HPDE6-E6E7 (cell line): ENCODE measurements around the gene LAMC1.
"Not testable (repeated sequence)": the region's sequence is repeated elsewhere in the genome, so short reads cannot be mapped to it uniquely, and the experiment has no call there.

Source experiments
- DNase-seq: peaks from one replicate; pipeline ENCODE4 v3.0.0; 2011; ENCODE audit warnings: missing footprints; ENCODE audit errors: extremely low spot score

LAMC1 gene

DNA sequence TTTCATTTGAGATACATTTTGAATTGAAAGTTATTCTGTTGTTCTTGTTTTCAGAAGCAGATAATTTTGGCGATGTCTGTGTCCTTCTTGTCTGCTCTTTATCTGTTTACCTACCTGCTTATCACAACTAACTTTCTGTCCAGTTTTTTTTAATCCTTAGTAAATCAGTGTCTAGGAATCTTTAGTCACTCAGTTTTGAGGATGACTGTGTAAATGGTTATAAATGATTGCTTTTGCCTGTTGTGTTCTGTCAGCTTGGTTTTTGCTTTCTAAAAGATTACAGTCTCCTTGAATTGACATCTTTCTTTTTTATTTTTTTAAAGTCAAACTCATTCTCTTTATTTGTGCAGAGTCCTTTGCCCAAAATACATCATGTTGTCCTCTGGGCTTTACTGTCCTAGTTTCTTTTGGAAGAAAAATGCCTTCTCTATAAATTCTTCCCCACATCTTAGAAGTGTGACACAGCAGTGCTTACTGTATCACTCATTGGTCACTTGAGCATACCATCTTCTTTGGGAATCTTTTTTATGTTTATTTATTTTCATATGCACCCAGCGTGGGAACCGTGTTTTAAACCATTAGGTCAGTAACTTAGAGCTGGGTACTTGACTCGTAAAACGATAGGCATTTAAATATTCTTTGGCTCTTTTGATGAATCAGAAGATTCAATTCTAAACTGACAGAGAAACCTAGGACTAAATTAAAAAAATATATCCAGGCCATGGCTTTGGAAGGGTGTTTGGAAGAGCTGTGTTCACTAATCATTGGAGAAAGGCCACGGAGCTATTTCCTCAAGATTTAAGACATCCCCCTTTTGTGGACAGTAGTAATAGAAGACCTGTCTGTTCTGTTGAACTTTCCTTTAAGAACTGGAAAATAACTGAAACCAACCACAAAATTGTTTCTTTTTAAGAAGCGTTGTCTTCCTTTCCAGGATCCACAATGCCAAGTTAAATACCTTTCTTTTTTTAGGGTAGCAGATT lies 20.9 kb downstream of the LAMC1 start:
- no peak for DNase-seq

DNA sequence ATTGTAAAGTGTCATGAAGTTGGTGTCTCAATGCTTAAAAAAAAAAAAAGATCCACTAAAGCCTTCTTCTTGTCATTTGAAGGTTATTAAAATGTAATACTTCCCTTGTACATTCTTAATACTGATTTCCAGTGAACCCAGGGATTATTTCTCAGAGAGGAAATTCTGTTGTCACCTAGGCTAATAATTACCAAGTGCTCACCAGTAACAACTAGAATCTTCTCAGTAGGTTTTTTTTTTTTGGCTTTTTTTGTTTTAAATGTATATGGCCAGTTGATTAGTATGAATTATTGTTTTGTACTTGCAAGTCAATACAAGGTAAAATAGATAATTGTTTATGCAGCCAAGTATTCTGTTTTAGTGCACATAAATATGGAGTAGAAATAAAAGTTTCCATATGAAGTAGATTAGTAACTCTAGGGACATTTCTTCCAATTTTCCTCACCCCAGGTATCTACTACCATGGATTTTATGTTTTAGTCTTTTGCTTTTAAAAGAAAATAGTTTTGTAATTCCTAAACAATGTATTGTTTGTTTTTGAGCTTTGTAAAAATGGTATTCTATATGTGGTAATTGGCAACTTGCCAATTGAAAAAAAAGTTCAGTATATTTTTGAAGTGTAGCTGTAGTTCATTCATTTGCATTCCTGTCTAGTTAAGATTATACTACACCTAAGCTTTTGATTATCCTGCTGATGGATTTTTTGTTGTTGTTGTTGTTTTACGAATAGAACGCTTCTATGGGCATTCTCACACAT lies 21.9 kb downstream of the LAMC1 start:
- DNase-seq = no peak

DNA sequence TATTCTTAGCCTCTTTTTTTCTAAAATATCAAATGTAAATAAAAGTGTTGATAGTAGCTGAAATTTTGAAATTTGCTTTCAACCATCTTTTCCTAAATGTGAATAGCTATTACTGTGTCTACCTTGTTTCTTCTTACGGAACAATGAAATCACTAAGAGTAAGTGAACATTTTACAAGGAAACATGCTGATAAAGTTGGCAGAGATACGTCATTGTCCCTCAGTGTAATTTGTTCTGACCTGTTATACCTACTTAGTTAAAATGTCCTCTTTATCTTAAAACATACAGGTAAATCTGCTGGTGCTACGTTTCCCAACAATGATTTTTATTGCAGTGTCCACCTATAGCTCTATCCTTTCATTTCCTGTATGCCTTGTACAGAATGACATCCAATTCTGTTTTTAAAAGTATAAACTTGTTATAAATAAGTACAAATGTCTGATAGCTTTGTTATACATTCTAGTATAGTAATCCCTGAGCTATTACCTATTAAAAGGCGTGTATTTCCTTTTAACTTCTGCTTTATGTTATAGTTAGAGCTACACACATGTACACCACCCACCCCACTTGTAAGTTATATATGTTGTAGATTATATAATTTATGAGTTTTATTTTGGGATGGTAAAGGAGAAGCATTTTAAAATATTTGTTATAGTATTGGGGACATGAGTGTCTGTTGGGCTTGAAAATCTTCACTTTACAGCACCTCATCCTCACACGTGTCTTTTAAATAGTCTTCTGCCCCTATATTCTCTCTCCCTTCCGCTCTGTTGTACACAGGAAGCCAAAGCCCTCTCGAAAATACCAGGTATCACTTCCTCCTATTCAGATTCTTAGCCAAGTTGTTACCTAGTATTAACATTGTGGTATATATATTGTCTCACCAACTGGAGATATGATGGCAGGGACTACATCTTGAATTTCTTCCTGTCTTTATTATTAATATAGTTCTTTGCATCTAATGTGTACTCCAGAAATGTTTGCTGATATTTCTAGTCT lies 25.2 kb downstream of the LAMC1 start:
- DNase-seq = no peak

DNA sequence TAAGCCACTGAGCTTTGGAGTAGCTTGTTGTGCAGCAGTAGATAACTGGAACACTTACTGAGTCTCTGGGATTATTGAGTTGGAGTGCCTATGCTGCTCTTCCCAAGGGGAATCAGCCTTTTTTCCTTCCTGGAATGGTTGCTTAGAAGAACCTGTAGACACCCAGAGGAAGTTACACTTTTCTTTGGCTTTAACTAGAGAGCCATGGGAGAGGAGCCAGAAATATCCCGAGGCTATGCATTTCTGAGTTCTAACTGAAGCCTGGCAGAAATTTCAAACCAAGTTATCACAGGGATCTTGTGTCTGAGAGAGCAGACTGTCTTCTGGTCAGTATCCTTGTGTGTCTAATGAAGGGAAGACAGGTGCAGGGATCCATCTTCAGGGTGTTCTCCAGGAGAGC lies 28.3 kb downstream of the LAMC1 start:
- DNase-seq = no peak

DNA sequence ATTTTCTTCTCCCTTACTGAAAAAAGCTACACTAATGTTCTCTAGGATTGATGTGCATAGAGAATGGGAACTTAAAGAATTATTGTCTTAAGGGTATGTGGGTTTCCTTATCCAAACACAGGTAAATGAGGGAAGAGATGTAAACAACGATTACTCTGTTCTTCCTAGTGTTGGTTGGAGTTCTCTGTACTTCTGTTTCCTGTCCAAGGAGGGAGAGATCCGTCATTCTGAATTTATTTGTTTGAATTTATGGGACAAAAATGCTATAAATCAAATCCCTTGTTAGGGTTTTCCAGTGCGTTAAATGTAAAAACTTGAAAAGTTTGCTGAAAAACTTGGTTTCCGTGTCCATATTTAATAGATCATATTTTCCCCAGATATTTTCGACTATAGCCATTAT lies 29.6 kb downstream of the LAMC1 start:
- DNase-seq = no peak

DNA sequence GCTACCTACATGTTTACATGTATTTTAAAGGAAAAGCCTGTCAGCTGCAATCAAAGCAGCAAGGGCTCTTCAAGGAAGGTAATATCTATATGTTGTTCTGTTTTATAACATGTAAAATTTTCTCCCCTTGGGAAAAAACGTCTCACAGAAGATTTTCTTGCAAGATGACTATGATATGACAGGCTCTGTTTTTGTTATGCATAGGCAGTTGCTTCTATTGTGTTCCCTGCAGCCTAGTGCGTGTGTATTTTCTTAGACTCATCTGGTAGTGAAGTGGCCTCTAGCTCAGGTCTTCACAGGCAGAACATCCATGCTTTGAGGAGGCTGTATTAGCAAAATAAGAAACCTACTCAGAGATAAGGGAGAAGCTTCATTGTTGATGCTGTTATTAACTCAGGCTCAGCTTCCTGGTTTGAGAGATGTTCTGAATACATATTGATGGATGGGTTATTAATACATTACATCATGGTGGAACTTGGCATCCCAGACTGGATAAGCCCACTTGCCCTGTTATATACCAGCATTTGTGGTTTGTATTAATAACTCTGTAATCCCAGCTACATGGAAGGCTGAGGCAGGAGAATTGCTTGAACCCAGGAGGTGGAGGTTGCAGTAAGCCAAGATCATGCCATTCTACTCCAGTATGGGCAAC lies 35.8 kb downstream of the LAMC1 start:
- DNase-seq = no peak

DNA sequence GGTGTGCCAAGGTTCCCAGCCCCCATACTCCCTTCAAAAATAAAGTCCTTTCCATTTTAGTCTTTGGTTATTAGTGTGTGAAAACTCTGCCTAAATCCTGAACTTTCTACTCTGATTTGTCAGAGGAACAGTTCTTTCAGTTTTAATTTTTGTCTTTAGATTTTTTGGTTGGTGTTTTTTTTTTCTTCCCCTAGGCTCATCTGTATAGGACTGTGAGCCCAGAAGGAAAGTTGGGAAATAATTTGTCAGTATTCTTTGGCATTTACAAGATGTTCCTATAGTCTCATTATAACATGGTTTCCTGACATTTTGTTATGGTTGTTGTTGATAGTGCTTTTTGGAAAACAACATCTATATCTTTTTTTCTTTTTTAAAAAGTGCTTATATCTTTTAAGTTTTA lies 38.0 kb downstream of the LAMC1 start:
- no peak for DNase-seq

DNA sequence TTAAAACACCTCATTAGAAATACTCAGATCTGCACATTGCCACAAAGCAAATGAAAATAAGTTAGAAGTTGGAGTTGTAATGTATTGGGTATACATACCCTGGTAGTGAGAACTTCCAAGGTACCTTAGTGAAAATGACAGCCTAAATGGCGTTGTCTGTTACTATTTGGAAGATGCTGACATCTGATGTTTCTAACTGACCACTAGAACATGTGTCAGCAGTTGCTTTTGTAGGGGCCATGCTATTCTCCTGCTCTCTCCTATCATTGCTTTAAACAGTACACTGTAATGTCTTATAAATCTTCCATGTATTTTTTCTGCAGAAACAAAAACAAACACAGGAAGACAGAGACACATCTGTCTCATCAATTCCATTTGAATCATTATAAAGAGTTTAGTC lies 40.1 kb downstream of the LAMC1 start:
- DNase-seq = no peak

DNA sequence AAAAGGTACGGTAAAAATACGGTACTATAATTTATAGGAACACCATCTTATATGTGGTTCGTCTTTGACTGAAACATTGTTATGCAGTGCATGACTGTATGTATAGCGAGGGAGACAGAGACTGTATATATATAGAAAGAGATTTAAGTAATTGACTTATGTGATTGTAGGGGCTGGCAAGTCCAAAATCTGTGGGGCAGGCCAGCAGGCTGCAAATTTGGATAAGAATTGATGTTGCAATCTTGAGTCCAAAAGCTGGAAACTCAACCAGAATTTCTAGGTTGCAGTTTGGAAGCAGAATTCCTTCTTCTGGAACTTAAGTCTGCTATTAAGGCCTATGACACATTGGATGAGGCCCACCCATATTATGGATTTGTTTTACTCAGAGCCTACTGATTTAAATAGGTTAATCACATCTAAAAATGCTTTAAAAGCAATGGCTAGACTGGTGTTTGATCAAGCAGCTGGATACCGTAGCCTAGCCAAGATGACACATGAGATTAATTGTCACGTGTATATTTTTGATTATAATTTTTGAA lies 42.0 kb downstream of the LAMC1 start:
- DNase-seq = no peak

DNA sequence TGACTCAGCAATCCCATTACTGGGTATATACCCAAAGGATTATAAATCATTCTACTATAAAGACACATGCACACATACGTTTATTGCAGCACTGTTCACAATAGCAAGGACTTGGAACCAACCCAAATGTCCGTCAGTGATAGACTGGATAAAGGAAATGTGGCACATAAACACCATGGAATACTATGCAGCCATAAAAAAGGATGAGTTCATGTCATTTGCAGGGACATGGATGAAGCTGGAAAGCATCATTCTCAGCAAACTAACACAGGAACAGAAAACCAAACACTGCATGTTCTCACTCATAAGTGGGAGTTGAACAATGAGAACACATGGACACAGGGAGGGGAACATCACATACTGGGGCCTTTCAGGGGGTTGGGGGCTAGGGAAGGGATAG lies 43.2 kb downstream of the LAMC1 start:
- not testable (repeated sequence) for DNase-seq

DNA sequence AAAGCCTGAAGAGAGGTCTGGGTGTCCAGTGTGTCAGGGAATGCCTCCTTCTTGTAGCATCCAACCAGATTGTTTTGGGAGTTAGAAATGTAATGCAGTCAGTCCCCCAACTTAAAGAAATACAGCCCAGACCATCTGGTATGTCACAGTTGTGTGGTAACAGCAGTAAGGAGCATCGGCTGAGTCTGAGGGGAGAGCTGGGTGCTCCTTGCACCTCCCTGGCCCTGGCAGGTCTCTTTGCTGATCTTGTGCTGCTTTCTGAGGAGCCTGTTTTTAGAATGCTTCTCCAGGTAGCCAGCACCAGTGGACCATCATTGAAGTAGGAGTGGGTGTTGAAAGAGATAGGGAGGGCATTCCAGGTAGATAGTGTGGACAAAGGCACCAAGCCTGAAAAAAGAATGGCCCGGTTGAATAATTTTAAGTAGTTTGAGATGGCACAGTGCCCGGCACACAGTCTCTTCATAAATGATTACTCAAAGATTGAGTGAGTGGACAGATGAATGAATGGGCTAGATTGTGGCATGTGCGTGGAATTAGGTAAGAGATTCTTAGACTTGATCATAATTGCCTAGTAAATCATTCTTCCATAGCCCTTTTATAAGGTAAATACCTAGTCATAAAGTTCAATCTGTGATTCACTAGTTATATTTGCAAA lies 46.5 kb downstream of the LAMC1 start:
- DNase-seq = no peak

DNA sequence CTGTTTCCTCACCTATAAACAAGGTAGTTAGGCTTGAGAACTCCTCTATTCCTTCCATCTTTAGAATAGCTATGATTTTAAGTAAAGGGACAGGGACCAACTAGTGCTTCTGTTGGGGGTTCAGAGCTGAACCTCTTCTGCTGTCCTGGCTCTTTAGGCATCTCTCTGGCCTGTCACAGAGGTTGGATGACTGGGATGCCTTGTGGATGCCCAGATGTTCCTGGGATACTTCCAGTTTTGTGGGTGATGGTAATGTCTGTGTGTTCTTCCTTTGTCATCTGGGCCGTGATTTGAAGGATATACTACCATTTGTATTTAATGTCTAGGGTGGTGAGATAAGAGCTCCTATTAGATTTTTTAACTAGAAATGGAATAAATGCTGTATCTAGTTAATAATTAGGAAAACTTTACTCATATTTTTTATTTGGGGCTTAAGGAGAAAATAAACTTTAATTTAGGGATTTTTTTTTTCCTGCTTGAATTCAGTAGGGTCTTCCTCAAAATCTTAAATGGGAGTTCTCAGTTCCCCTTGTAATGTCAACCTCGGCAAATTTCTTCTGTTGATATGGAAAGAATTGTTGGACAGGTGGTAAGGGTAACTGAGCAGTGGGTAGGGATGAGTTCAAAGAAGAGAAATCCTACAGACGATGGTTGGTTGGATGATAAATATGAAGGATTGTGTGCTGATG lies 47.2 kb downstream of the LAMC1 start:
- DNase-seq = no peak

DNA sequence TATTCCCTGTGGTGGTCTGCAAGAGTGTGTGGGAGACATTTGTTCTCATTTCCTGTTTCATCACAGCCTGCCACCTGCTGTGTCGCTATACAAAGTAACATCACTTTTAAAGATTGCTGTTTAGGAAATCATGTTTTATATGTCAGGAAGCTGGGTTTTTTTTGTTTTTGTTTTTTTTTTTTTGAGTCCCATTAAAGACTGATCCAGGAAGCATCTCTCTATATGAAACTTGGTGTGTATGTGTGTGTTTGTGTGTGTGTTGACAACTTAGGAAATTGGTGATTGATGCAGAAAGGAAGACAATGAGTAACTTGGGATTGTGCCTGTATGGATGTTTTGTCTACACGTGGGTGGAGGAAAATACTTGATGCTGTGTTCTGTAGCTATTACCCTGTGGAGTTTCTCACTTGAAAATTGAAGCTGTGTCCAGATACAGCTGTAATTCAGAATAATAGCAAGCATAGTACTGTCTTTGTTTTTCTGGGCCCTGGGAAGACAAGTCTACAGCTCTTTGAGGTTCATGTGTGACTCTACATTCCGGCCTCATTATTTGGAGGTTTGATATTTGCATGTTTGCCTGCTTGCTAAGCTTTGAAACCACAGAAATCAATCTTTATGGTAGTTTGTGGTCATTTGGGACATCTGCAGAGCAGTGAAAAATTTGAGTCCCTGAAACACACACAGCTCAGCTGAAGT lies 47.9 kb downstream of the LAMC1 start:
- DNase-seq = no peak

DNA sequence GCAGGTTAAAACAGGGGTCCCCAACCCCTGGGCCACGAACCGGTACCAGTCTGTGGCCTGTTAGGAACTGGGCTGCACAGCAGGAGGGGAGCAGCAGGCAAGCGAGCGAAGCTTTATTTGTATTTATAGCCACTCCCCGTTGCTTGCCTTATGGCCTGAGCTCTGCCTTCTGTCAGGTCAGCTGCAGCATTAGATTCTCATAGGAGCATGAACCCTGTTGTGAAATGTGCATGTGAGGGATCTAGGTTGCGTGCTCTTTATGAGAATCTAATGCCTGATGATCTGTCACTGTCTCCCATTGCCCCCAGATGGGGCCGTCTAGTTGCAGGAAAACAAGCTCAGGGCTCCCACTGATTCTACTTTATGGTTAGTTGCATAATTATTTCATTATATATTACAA lies 49.4 kb downstream of the LAMC1 start:
- DNase-seq = not testable (repeated sequence)

DNA sequence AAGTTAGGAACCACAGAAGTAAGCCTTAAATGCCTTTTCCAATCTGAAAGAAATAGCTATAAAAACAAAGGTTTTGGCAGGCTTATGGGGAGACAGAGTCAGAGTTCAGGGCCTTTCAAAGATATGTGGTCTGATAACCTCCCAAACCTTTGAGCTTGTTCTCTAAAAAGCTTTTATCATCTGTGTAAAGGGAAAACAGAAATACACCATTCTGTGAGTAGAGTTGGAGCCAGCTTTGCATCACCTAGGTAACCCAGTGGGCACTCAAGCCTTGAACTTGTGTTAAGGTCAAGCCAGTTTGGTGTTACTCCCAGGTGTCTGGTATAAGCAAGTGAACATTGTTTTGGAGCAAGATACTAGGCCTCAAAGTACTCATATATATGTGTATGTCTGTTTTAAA lies 50.1 kb downstream of the LAMC1 start:
- no peak for DNase-seq

DNA sequence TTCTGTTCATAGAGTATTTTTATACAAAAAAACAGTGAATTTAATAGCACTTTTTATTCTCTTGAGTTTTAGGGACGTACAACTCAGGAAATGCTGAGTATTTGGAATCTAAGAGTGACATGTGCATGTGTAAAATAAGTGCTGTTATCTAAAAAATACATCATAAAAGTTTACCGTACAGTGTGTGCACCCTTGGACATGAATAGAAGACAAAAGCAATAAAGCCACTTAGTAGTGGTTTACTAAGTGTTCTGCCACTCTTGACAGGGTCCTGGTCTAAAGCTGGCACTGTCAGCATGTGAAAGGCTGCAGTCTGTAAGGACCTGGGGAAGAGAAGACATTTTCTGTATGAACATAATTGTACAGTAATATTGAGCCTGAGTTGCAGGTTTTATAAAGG lies 51.0 kb downstream of the LAMC1 start:
- DNase-seq = no peak

DNA sequence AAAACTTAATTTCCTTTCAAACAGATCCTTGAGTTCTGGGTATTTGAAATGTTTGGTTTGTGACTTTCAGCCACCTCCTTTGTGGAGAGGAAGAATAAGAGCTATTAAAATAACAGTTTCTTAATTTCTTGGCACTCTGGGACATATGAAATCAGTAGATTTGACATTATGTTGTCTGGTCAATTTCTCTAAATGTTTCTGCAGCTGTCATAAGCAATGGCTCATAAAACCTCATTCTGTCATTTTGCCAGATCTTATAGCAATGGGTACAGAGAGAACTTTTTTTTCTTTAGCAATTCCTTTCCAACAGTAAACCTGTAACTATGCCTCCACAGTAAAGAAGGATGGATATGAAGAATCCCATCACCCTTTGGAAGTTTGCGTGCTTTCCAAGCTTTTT lies 52.6 kb downstream of the LAMC1 start:
- no peak for DNase-seq

DNA sequence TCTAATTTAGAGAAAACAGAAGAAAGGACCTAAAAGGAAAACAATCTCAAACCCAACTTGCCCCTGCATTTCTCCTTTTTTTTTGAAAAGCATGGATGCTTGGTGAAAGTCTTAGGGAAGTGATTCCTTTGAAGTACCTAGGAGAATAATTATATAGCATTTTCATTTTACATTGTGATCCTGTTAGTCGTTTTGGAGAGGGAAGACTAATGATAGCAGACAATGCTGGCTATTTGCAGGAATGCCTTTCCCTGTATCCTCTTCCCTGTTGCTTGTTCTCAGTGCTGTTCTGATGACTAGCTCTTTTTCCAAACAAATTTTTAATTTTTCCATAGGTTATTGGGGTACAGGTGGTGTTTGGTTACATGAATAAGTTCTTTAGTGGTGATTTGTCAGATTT lies 53.9 kb downstream of the LAMC1 start:
- DNase-seq = no peak

DNA sequence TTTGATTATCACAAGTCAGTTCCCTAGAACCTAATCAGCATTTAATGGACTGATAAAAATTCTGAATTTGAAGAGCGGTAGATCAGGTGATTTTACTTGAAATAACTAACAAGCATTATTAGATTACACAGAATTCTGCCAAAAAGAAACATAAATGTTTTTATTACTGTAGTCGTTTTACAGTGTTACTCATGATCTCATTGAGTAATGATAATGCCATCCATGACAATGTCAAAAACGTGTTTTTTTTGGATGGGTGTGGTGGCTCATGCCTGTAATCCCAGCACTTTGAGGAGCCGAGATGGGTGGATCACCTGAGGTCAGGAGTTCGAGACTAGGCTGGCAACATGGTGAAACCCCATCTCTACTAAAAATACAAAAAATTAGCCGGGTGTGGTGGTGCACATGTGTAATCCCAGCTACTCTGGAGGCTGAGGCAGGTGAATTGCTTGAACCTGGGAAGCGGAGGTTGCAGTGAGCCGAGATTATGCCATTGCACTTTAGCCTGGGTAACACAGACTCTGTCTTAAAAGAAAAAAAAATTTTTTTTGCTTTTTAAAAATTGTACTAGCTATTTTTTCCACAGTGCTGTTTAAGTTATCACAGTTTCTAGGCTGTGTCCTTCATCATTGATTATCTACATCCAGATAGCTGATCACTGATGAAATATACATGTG lies 56.6 kb downstream of the LAMC1 start:
- DNase-seq = no peak
